Liver (tissue), 9 donors: ENCODE measurements around the gene RABL2B. TPM values are rescaled to one million over a fixed set of nuclear protein-coding genes. Genes with fewer than 3 reads are reported as not detected.
"Not testable (repeated sequence)": the region's sequence is repeated elsewhere in the genome, so short reads cannot be mapped to it uniquely, and the experiment has no call there.

Experiments used
- DNase-seq: peaks from one replicate; pipeline ENCODE4 v3.0.0-alpha.2; 2017; ENCODE audit warnings: low spot score
- H3K27ac ChIP-seq, 2 donors: one replicate each; pipeline ENCODE4 v1.7.0; 2013; ENCODE audit warnings: inconsistent platforms in 2 of 2, low read length in 2 of 2, control low read depth in 1 of 2, low read depth in 1 of 2, mild to moderate bottlenecking in 1 of 2
- H3K27me3 ChIP-seq, 4 donors: one replicate each; pipeline versions ENCODE4 v1.6.1 to v1.7.0; 2013; ENCODE audit warnings: low read length in 3 of 4, inconsistent platforms in 1 of 4, mild to moderate bottlenecking in 1 of 4, moderate library complexity in 1 of 4; ENCODE audit not compliant: control insufficient read depth in 4 of 4, insufficient read depth in 4 of 4
- H3K36me3 ChIP-seq, 4 donors: one replicate each; pipeline versions ENCODE4 v1.6.1 to v1.7.0; 2013; ENCODE audit warnings: low read length in 3 of 4, mild to moderate bottlenecking in 3 of 4, low read depth in 1 of 4, moderate library complexity in 1 of 4; ENCODE audit not compliant: control insufficient read depth in 4 of 4, insufficient read depth in 3 of 4
- H3K4me1 ChIP-seq, 4 donors: one replicate each; pipeline versions ENCODE4 v1.6.1 to v1.7.0; 2013; ENCODE audit warnings: low read length in 3 of 4, mild to moderate bottlenecking in 3 of 4, moderate library complexity in 1 of 4; ENCODE audit not compliant: control insufficient read depth in 4 of 4, insufficient read depth in 4 of 4
- H3K4me3 ChIP-seq, 3 donors: one replicate each; pipeline versions ENCODE4 v1.6.1 to v1.7.0; 2013; ENCODE audit warnings: low read length in 3 of 3, control low read depth in 1 of 3, low read depth in 1 of 3, mild to moderate bottlenecking in 1 of 3
- H3K9ac ChIP-seq, 2 donors: one replicate each; pipeline ENCODE4 v1.7.0; 2013; ENCODE audit warnings: low read length in 2 of 2, mild to moderate bottlenecking in 2 of 2, moderate library complexity in 2 of 2, control low read depth in 1 of 2, low read depth in 1 of 2
- H3K9me3 ChIP-seq, 4 donors: one replicate each; pipeline versions ENCODE4 v1.6.1 to v1.7.0; 2013; ENCODE audit warnings: low read length in 3 of 4; ENCODE audit not compliant: control insufficient read depth in 4 of 4
- FOXA1 ChIP-seq: IDR thresholded peaks from 2 replicates; pipeline ENCODE4 v1.6.1; 2016; ENCODE audit warnings: antibody characterized with exemption
- HNF4G ChIP-seq: IDR thresholded peaks from 2 replicates; pipeline ENCODE4 v1.6.1; 2016; ENCODE audit warnings: antibody characterized with exemption
- RXRA ChIP-seq, 2 donors: IDR thresholded peaks; 2 replicates each; pipeline ENCODE4 v1.6.1; 2017 to 2018; ENCODE audit warnings: antibody characterized with exemption in 2 of 2, mild to moderate bottlenecking in 1 of 2
- WGBS: extraction: QIAGEN DNeasy Blood & Tissue Kit; methylation state at CpG from one replicate; pipeline ENCODE4 v1.1.7; 2013; 5-methylcytosine and 5-hydroxymethylcytosine counted together
- polyA plus RNA-seq, 2 donors: library from polyadenylated mRNA; stranded (reverse) in 1 of 2; unstranded in 1 of 2; fragments of 200-250 nt in 1 of 2; fragments of >200 nt in 1 of 2; fragmentation: Nextera tagmentation in 1 of 2; extraction: Ambion mirVana in 1 of 2; gene quantifications; one replicate each; pipeline versions ENCODE4 v1.2.1 to v1.2.3, GENCODE V29; 2013 to 2015
- total RNA-seq, 2 donors: library from RNA; depleted of rRNA; stranded (reverse); fragments of >200 nt; gene quantifications; one replicate each; pipeline ENCODE4 v1.2.3, GENCODE V29; 2014
- TF ChIP-seq, protein P1 (sequence below): IDR thresholded peaks from 2 replicates; pipeline ENCODE4 v1.6.1; 2016; ENCODE audit warnings: antibody characterized with exemption, mild to moderate bottlenecking
- TF ChIP-seq, protein P2 (sequence below): IDR thresholded peaks from 2 replicates; pipeline ENCODE4 v1.6.1; 2016; ENCODE audit warnings: antibody characterized with exemption
- TF ChIP-seq, protein P3 (sequence below): IDR thresholded peaks from 2 replicates; pipeline ENCODE4 v1.6.1; 2016; ENCODE audit warnings: antibody characterized with exemption
- donor health status: healthy.
- donor health status: healthy.
- donor health status: healthy.
- donor health status: healthy.
- donor health status: healthy.

Gene RABL2B
- total and polyA plus RNA-seq, 4 donors, result 4.2 to 6.7 (median 5.5) TPM

DNA sequence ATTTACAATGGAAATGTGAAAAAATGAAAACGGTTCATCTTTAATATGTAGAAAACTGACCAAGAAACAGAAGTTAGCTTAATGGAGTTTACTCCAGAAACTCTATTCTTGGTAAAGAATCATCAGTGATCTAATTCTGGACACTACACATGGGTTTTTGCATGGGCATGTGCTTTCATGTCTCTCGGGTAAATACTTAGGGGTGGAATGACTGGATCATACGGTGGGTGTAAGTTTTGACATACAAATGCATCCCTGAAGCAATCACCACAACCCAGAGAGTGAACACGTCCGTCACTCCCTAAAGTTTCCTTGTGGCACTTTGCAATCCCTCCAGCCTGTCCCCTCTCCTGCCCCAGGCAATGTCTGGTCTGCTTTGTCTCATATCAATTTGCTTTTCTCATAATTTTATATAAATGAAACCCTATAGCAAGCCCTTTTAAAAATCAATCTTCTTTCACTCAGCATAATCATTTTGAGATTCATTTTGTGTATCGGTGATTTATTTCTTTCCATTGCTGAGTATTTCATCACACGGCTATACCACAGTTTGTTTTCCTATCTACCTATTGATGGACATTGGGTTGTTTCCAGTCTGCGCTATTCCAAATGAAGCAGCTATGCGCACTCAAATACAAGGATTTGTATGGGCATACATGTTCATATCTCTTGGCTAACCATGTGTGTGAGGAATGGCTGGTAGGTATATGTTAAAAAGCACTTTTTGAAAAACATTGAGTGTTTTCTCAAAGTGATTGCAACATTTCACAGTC is 33.9 kb downstream of the RABL2B start:
- not testable (repeated sequence) for H3K9ac ChIP-seq, DNase-seq, H3K9me3 ChIP-seq, H3K4me3 ChIP-seq, H3K4me1 ChIP-seq, H3K27me3 ChIP-seq, H3K27ac ChIP-seq, H3K36me3 ChIP-seq
- WGBS, result 78% methylated on average over 9 of the region's 9 CpGs

DNA sequence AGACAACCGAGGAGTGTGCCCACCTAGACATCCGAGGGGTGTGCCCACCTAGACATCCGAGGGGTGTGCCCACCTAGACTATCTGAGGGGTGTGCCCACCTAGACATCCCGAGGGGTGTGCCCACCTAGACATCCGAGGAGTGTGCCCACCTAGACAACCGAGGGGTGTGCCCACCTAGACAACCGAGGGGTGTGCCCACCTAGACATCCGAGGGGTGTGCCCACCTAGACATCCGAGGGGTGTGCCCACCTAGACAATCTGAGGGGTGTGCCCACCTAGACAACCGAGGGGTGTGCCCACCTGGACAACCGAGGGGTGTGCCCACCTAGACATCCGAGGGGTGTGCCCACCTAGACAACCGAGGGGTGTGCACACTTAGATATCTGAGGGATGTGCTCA is 34.8 kb downstream of the RABL2B start:
- H3K9me3 ChIP-seq, H3K9ac ChIP-seq, H3K27ac ChIP-seq, H3K27me3 ChIP-seq, H3K4me1 ChIP-seq, DNase-seq, H3K4me3 ChIP-seq, H3K36me3 ChIP-seq: not testable (repeated sequence)
- WGBS, result 76% methylated on average over 12 of the region's 13 CpGs

DNA sequence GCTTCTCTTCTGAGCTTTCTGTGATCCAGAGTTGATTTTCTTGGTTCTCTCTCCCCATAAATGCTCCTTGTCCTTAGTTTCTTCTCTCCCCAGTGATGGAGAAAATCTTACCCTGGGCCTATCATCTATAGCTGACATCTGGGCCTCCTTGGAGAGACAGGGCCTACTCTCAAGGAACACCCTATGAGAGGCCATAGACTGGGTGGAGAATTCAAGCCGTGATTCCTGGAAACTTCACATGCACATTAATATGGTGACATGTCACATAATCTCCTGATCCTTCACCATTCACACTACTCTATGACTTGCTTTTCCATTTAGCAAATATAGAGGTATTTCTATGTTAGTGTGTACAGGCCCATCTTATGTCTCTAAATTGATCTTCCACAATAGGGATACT is 35.9 kb downstream of the RABL2B start:
- H3K4me1 ChIP-seq, result not testable (repeated sequence)

DNA sequence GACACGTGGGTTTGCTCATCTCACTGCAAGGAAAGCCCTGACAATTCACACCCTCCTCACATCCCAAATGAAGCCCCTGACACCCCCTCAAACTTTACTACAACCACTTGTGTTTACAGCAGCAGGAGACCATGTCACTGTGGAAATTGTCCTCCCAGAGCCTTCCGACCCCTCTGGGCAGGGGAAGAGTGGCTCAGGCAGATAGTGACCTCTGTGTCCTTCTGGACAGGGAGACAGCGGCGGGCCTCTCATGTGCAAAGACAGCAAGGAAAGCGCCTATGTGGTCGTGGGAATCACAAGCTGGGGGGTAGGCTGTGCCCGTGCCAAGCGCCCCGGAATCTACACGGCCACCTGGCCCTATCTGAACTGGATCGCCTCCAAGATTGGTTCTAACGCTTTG is 39.0 kb downstream of the RABL2B start:
- H3K27ac ChIP-seq, H3K4me3 ChIP-seq, H3K36me3 ChIP-seq, H3K4me1 ChIP-seq, DNase-seq, H3K9ac ChIP-seq, H3K27me3 ChIP-seq, H3K9me3 ChIP-seq: not testable (repeated sequence)
- WGBS, result 72% methylated on average over 10 of the region's 12 CpGs

More for the DNA sequence above, 35.9 kb downstream of the RABL2B start:
- H3K4me3 ChIP-seq, DNase-seq, H3K27me3 ChIP-seq, H3K36me3 ChIP-seq, H3K9me3 ChIP-seq, H3K9ac ChIP-seq, H3K27ac ChIP-seq: not testable (repeated sequence)
- WGBS, result 90% methylated on average over 1 of the region's 1 CpG

DNA sequence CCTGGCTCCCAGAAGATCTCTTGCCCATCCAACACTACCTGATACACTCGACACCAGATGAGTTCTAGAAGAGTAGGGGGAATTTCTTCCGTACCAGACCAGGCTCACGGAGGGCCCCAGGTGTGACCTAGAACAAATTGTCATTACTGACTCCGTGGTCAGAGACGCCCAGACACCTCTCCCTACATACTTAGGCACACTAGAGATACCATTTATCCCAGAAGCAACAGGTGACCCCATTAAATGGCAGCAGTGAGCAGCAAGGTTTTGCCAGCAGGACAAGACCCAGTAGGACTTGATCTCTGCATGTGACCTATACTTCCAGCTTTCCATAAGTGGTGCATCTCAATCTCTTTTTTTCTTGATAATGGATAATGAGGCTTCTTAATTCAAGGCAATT is 42.7 kb downstream of the RABL2B start:
- not testable (repeated sequence) for DNase-seq, H3K4me1 ChIP-seq, H3K4me3 ChIP-seq, H3K27me3 ChIP-seq, H3K9me3 ChIP-seq, H3K36me3 ChIP-seq, H3K27ac ChIP-seq, H3K9ac ChIP-seq
- WGBS, result 94% methylated on average over 5 of the region's 5 CpGs

DNA sequence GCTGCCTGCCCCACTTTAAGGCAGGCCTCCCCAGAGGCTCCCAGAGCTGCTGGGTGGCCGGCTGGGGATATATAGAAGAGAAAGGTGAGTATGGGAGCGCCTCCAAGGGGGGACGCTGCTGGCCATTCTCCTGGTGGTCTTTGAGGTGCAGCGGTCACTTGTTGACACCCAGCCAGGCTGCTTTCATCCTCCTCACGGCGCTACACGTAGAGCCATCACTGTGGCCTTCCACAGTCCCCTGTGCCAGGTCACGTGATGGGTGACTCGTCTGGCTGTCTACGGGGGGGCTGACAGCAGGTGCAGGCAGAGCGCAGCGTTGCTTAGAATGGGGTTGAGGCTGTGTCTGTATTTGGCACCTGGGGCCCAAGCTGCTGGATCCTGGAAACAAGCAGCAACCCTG is 43.5 kb downstream of the RABL2B start:
- H3K27ac ChIP-seq, result no peak overlapping the region
- H3K36me3 ChIP-seq, result no peaks in the 10 kb centered on the region
- no peaks in the 10 kb centered on the region for H3K27me3 ChIP-seq
- H3K4me3 ChIP-seq, result no peak overlapping the region
- no peak overlapping the region for H3K9ac ChIP-seq
- no peaks in the 10 kb centered on the region for H3K4me1 ChIP-seq
- H3K9me3 ChIP-seq, result no peaks in the 10 kb centered on the region
- TF ChIP-seq HNF4G (no peak), RXRA (IDR thresholded peaks at IDR 0.05) (no peak), FOXA1 (no peak)
- TF ChIP-seq, protein P1, sequence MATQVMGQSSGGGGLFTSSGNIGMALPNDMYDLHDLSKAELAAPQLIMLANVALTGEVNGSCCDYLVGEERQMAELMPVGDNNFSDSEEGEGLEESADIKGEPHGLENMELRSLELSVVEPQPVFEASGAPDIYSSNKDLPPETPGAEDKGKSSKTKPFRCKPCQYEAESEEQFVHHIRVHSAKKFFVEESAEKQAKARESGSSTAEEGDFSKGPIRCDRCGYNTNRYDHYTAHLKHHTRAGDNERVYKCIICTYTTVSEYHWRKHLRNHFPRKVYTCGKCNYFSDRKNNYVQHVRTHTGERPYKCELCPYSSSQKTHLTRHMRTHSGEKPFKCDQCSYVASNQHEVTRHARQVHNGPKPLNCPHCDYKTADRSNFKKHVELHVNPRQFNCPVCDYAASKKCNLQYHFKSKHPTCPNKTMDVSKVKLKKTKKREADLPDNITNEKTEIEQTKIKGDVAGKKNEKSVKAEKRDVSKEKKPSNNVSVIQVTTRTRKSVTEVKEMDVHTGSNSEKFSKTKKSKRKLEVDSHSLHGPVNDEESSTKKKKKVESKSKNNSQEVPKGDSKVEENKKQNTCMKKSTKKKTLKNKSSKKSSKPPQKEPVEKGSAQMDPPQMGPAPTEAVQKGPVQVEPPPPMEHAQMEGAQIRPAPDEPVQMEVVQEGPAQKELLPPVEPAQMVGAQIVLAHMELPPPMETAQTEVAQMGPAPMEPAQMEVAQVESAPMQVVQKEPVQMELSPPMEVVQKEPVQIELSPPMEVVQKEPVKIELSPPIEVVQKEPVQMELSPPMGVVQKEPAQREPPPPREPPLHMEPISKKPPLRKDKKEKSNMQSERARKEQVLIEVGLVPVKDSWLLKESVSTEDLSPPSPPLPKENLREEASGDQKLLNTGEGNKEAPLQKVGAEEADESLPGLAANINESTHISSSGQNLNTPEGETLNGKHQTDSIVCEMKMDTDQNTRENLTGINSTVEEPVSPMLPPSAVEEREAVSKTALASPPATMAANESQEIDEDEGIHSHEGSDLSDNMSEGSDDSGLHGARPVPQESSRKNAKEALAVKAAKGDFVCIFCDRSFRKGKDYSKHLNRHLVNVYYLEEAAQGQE, result no peak
- TF ChIP-seq, protein P2, sequence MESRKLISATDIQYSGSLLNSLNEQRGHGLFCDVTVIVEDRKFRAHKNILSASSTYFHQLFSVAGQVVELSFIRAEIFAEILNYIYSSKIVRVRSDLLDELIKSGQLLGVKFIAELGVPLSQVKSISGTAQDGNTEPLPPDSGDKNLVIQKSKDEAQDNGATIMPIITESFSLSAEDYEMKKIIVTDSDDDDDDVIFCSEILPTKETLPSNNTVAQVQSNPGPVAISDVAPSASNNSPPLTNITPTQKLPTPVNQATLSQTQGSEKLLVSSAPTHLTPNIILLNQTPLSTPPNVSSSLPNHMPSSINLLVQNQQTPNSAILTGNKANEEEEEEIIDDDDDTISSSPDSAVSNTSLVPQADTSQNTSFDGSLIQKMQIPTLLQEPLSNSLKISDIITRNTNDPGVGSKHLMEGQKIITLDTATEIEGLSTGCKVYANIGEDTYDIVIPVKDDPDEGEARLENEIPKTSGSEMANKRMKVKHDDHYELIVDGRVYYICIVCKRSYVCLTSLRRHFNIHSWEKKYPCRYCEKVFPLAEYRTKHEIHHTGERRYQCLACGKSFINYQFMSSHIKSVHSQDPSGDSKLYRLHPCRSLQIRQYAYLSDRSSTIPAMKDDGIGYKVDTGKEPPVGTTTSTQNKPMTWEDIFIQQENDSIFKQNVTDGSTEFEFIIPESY, result no peak
- TF ChIP-seq, protein P3, sequence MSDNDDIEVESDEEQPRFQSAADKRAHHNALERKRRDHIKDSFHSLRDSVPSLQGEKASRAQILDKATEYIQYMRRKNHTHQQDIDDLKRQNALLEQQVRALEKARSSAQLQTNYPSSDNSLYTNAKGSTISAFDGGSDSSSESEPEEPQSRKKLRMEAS, result no peak
- no peak for DNase-seq
- 91% methylated on average over 12 of the region's 12 CpGs for WGBS
